Measurements from ENCODE around the gene OVCH2.
"Not testable (repeated sequence)": the region's sequence is repeated elsewhere in the genome, so short reads cannot be mapped to it uniquely, and the experiment has no call there.

The OVCH2 gene, protein sequence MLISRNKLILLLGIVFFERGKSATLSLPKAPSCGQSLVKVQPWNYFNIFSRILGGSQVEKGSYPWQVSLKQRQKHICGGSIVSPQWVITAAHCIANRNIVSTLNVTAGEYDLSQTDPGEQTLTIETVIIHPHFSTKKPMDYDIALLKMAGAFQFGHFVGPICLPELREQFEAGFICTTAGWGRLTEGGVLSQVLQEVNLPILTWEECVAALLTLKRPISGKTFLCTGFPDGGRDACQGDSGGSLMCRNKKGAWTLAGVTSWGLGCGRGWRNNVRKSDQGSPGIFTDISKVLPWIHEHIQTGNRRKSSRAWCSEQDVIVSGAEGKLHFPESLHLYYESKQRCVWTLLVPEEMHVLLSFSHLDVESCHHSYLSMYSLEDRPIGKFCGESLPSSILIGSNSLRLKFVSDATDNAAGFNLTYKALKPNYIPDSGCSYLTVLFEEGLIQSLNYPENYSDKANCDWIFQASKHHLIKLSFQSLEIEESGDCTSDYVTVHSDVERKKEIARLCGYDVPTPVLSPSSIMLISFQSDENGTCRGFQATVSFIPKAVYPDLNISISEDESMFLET

GRCh38 chr11:7706377-7706776 is at the start of gene OVCH2:
Gene OVCH2, minus strand, starts transcription at chr11:7706477. Its CDS starts 83 bp downstream, at chr11:7706394.
- DNase-seq: no peak
- Mint-ChIP-seq H3K36me3 (ENCODE audit: low read depth) (no peaks in the 10 kb centered on the region), H3K4me3 (no peak within 1 kb of the TSS), H3K27ac (no peak within 1 kb of the TSS), H3K27me3 (peaks cover 36% of the 10 kb centered on the region), H3K4me1 (no peaks in the 10 kb centered on the region), H3K9me3 (no peaks in the 10 kb centered on the region)
- ATAC-seq: no peak

DNA sequence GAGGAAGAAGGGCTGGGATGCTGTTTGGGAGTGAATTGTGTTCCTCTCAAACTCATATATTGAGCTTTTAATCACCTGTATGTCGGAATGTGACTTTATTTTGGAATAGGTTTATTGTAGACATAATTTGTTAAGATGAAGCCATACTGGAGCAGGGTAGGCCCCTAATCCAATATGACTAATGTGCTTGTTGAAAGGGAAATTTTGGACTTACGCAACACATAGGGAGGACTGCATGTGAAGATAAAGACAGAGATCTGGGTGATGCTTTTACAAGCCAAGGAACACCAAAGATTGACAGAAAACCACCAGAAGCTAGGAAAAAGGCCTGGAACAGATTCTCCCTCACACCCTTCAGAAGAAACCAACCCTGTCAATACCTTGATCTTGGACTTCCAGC is 43.2 kb upstream of the OVCH2 start:
- no peak for ATAC-seq
- Mint-ChIP-seq H3K9me3 (no peaks in the 10 kb centered on the region), H3K27ac (no peak overlapping the region), H3K36me3 (ENCODE audit: low read depth) (no peaks in the 10 kb centered on the region), H3K27me3 (peaks cover 3% of the 10 kb centered on the region), H3K4me3 (no peak overlapping the region), H3K4me1 (peaks cover 4% of the 10 kb centered on the region)
- DNase-seq: no peak

DNA sequence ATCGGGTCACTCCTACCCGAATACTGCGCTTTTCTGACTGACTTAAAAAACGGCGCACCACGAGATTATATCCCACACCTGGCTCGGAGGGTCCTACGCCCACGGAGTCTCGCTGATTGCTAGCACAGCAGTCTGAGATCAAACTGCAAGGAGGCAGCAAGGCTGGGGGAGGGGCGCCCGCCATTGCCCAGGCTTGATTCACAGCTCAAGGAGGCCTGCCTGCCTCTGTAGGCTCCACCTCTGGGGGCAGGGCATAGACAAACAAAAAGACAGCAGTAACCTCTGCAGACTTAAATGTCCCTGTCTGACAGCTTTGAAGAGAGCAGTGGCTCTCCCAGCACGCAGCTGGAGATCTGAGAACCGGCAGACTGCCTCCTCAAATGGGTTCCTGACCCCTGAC is 28.5 kb upstream of the OVCH2 start:
- H3K36me3 Mint-ChIP-seq (ENCODE audit: low read depth); H3K27ac Mint-ChIP-seq; H3K4me1 Mint-ChIP-seq: not testable (repeated sequence)

DNA sequence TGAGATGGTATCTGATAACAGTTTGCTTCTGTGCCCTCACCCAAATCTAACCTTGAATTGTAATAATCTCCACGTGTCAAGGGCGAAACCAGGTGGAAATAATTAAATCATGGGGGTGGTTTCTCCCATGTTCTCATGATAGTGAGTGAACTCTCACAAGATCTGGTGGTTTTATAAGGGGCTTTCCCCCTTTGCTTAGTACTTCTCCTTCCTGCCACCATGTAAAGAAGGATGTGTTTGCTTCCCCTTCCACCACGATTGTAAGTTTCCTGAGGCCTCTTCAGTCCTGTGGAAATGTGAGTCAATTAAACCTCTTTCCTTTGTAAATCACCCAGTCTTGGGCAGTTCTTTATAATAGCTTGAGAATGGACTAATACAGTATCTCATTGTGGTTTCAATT is 8.5 kb upstream of the OVCH2 start:
- DNase-seq: no peak
- no peak overlapping the region for H3K4me3 Mint-ChIP-seq
- H3K9me3 Mint-ChIP-seq: peaks cover 6% of the 10 kb centered on the region
- no peak for ATAC-seq
- H3K27me3 Mint-ChIP-seq: peaks cover 25% of the 10 kb centered on the region
- H3K27ac Mint-ChIP-seq: no peak overlapping the region
- H3K36me3 Mint-ChIP-seq (ENCODE audit: low read depth): no peaks in the 10 kb centered on the region
- H3K4me1 Mint-ChIP-seq: peaks cover 5% of the 10 kb centered on the region

More for the DNA sequence above, 28.5 kb upstream of the OVCH2 start:
- not testable (repeated sequence) for H3K9me3 Mint-ChIP-seq, ATAC-seq, DNase-seq, H3K27me3 Mint-ChIP-seq, H3K4me3 Mint-ChIP-seq

DNA sequence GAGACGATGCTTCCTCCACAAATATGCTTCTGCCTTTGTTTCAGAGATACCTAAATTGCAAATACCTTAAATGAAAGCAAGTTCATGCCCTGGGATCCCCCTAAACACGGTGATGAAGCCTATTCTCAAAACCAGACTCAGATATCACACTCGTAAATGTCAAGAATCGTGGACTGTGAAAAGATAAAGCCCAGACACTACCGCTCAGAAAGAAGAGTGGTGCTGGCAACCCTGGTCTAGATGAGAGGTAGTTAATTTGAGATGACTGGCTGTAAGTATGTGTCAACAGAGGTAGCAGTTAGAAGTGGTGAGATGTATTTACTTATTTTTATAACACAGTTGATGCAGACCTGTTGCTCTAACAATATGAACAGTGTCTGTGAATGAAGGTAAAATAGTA is 2.5 kb downstream of the OVCH2 start:
- no peaks in the 10 kb centered on the region for H3K4me1 Mint-ChIP-seq
- no peak overlapping the region for H3K4me3 Mint-ChIP-seq
- ATAC-seq (no peak), DNase-seq (no peak)
- H3K9me3 Mint-ChIP-seq: no peaks in the 10 kb centered on the region
- no peak overlapping the region for H3K27ac Mint-ChIP-seq
- no peaks in the 10 kb centered on the region for H3K36me3 Mint-ChIP-seq (ENCODE audit: low read depth)
- H3K27me3 Mint-ChIP-seq: peaks cover 30% of the 10 kb centered on the region

- Mint-ChIP-seq H3K4me3 (no peak overlapping the region), H3K36me3 (ENCODE audit: low read depth) (no peaks in the 10 kb centered on the region), H3K27me3 (peaks cover 30% of the 10 kb centered on the region), H3K4me1 (peaks cover 31% of the 10 kb centered on the region), H3K27ac (no peak overlapping the region), H3K9me3 (no peaks in the 10 kb centered on the region)
- peak; percentile 88 for ATAC-seq
- DNase-seq: no peak
Measured at GRCh38 chr11:7696424-7696823, 9.9 kb downstream of the OVCH2 start.

GRCh38 chr11:7694235-7694634 is 12.0 kb downstream of the OVCH2 start:
- DNase-seq (no peak), ATAC-seq (no peak)
- H3K27ac Mint-ChIP-seq: no peak overlapping the region
- H3K4me3 Mint-ChIP-seq: no peak overlapping the region
- H3K27me3 Mint-ChIP-seq: peaks cover 39% of the 10 kb centered on the region
- H3K36me3 Mint-ChIP-seq (ENCODE audit: low read depth): no peaks in the 10 kb centered on the region
- no peaks in the 10 kb centered on the region for H3K9me3 Mint-ChIP-seq
- H3K4me1 Mint-ChIP-seq: peaks cover 50% of the 10 kb centered on the region

GRCh38 chr11:7692426-7692825 is 13.9 kb downstream of the OVCH2 start:
- Mint-ChIP-seq H3K36me3 (ENCODE audit: low read depth) (no peaks in the 10 kb centered on the region), H3K9me3 (no peaks in the 10 kb centered on the region), H3K27me3 (peaks cover 41% of the 10 kb centered on the region), H3K4me3 (no peak overlapping the region), H3K27ac (no peak overlapping the region), H3K4me1 (peaks cover 57% of the 10 kb centered on the region)
- no peak for ATAC-seq
- DNase-seq: no peak

GRCh38 chr11:7691759-7692350 is 14.4 kb downstream of the OVCH2 start:
- H3K27me3 Mint-ChIP-seq: peaks cover 41% of the 10 kb centered on the region
- H3K4me1 Mint-ChIP-seq: peaks cover 57% of the 10 kb centered on the region
- H3K4me3 Mint-ChIP-seq: no peak overlapping the region
- peak overlapping the region; percentile 36 for H3K27ac Mint-ChIP-seq
- DNase-seq (no peak), ATAC-seq (no peak)
- no peaks in the 10 kb centered on the region for H3K9me3 Mint-ChIP-seq
- H3K36me3 Mint-ChIP-seq (ENCODE audit: low read depth): no peaks in the 10 kb centered on the region

- peaks cover 45% of the 10 kb centered on the region for H3K27me3 Mint-ChIP-seq
- no peak overlapping the region for H3K4me3 Mint-ChIP-seq
- no peak for DNase-seq
- peak; percentile 52 for ATAC-seq
- H3K27ac Mint-ChIP-seq: no peak overlapping the region
- H3K36me3 Mint-ChIP-seq (ENCODE audit: low read depth): no peaks in the 10 kb centered on the region
- peaks cover 48% of the 10 kb centered on the region for H3K4me1 Mint-ChIP-seq
- H3K9me3 Mint-ChIP-seq: no peaks in the 10 kb centered on the region
Measured at GRCh38 chr11:7690648-7691047, 15.6 kb downstream of the OVCH2 start.

- Mint-ChIP-seq H3K4me1 (peaks cover 47% of the 10 kb centered on the region), H3K27me3 (peaks cover 47% of the 10 kb centered on the region), H3K4me3 (no peak overlapping the region)
Measured at GRCh38 chr11:7689239-7689638, 17.0 kb downstream of the OVCH2 start.

DNA sequence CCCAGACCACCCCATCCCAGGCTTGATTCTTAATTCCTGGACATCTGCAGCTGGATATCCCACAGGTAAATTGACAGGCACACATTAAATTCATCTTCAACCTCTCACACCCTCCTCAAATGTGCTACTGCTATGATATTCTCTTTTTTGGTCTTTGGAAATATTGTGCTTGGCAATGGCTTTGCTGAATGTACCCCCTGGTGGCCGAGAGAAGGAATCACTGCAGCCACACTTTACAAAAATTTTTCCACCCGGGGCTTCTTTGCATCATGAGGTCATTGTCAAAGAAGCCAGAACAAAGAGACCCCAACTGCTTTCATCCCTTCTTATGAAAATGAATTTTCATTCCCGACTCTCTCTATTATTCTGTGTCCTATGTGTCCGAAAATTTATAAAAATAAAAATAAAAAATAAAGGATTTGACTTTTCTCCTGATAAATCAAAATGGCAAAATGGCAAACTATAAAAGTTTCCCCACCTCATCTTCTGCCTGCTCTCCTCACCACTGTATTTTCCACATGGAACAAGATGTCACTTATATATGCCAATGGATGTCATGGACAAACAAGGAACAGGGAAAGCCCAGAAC is 17.9 kb downstream of the OVCH2 start:
- peaks cover 38% of the 10 kb centered on the region for H3K27me3 Mint-ChIP-seq
- no peak for ATAC-seq
- no peak overlapping the region for H3K27ac Mint-ChIP-seq
- no peaks in the 10 kb centered on the region for H3K9me3 Mint-ChIP-seq
- no peak for DNase-seq
- H3K4me1 Mint-ChIP-seq: peaks cover 39% of the 10 kb centered on the region
- no peak overlapping the region for H3K4me3 Mint-ChIP-seq
- no peaks in the 10 kb centered on the region for H3K36me3 Mint-ChIP-seq (ENCODE audit: low read depth)

More at GRCh38 chr11:7689239-7689638, 17.0 kb downstream of the OVCH2 start:
- no peak for DNase-seq
- no peak for ATAC-seq
- Mint-ChIP-seq H3K27ac (no peak overlapping the region), H3K9me3 (no peaks in the 10 kb centered on the region), H3K36me3 (ENCODE audit: low read depth) (no peaks in the 10 kb centered on the region)

DNA sequence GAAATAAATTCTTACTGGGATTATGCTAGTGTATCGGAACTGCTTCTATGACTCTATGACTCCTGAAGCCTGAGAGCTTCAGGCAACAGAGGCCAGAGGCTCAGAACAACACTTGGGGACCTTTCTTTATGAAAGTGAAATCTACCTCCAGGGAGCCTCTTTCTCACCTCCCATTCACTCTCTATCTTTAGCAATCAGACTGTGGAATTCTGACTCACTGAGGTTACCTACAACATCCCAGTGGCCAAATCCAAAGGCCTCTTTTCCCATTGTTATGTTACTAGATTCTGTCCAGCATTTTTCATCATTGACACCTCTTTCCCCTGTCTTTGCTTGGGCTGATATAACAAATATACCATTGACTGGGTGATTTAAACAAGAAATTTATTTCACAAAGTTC is 18.9 kb downstream of the OVCH2 start:
- Mint-ChIP-seq H3K4me1 (peaks cover 35% of the 10 kb centered on the region), H3K36me3 (ENCODE audit: low read depth) (no peaks in the 10 kb centered on the region), H3K4me3 (no peak overlapping the region), H3K27ac (no peak overlapping the region), H3K9me3 (no peaks in the 10 kb centered on the region), H3K27me3 (peaks cover 31% of the 10 kb centered on the region)
- DNase-seq: no peak
- ATAC-seq: no peak

DNA sequence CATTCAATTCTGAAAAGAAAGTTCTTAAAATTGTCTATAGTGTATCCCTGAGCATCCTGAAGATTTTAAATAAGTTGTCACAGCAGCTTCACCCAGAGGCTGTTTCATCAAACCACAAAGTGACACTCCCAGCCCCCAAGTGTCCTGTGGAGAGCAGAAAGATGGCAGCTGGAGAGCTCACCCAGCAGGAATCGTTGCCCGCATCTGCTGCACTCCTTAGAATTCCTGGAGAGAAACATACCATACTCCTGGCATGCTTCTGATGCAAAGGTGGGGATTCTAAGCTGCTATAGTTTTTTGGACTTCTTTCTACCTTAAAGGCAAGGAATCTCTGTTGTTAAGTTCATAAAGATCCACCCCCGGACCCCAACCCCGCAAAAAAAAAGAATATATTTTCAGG is 19.5 kb downstream of the OVCH2 start:
- no peak for ATAC-seq
- H3K27me3 Mint-ChIP-seq: peaks cover 26% of the 10 kb centered on the region
- no peak for DNase-seq
- no peaks in the 10 kb centered on the region for H3K9me3 Mint-ChIP-seq
- no peak overlapping the region for H3K27ac Mint-ChIP-seq
- no peak overlapping the region for H3K4me3 Mint-ChIP-seq
- H3K36me3 Mint-ChIP-seq (ENCODE audit: low read depth): no peaks in the 10 kb centered on the region
- H3K4me1 Mint-ChIP-seq: peaks cover 30% of the 10 kb centered on the region

- DNase-seq (no peak), ATAC-seq (no peak)
- H3K27ac Mint-ChIP-seq: no peak overlapping the region
- H3K9me3 Mint-ChIP-seq: no peaks in the 10 kb centered on the region
- no peak overlapping the region for H3K4me3 Mint-ChIP-seq
- H3K27me3 Mint-ChIP-seq: peaks cover 23% of the 10 kb centered on the region
- no peaks in the 10 kb centered on the region for H3K36me3 Mint-ChIP-seq (ENCODE audit: low read depth)
- peaks cover 6% of the 10 kb centered on the region for H3K4me1 Mint-ChIP-seq
Measured at GRCh38 chr11:7683571-7683970, 22.7 kb downstream of the OVCH2 start.
